K562 (cell line): ENCODE measurements around the gene SEZ6. TPM values are rescaled to one million over a fixed set of nuclear protein-coding genes. Genes with fewer than 3 reads are reported as not detected.

ENCODE experiments used
- ATF7 ChIP-seq: fragments of 450-650 bp; IDR thresholded peaks from 2 replicates; pipeline ENCODE4 v1.7.1; 2014; ENCODE audit warnings: mild to moderate bottlenecking, moderate library complexity
- BCOR ChIP-seq: fragments of 450-650 bp; IDR thresholded peaks from 2 replicates; pipeline ENCODE4 v1.6.1; 2016
- CBX5 ChIP-seq: IDR thresholded peaks from 2 replicates; pipeline ENCODE4 v1.6.1; 2014; ENCODE audit warnings: low read depth, borderline replicate concordance
- ERF ChIP-seq: fragments of 450-650 bp; formaldehyde crosslinking; IDR thresholded peaks from 2 replicates; pipeline ENCODE4 v1.4.0; 2020; ENCODE audit warnings: mild to moderate bottlenecking, mixed read lengths
- ETV1 ChIP-seq: fragments of 450-650 bp; conservative IDR thresholded peaks from 2 replicates; pipeline ENCODE4 v1.6.1; 2016; ENCODE audit warnings: missing genetic modification characterization, control low read depth, low read depth, missing compliant biosample characterization
- HEY1 ChIP-seq: fragments of 250-450 bp; sonication (Bioruptor Pico); IDR thresholded peaks from 2 replicates; pipeline ENCODE4 v1.5.0; 2020; ENCODE audit warnings: mild to moderate bottlenecking, moderate library complexity, borderline replicate concordance
- MECOM ChIP-seq: fragments of 250-450 bp; sonication (Bioruptor Pico); IDR thresholded peaks from 2 replicates; pipeline ENCODE4 v1.8.0; 2022; ENCODE audit warnings: inconsistent platforms
- MYNN ChIP-seq, 2 experiments: sonication (generic); formaldehyde crosslinking in 1 of 2; IDR thresholded peaks; 2 replicates each; pipeline versions ENCODE4 v1.5.0 to v1.6.1; 2016 to 2020; ENCODE audit warnings: antibody characterized with exemption in 1 of 2, missing genetic modification reagents in 1 of 2
- SP1 ChIP-seq: sonication (generic); formaldehyde crosslinking; IDR thresholded peaks from 2 replicates; pipeline ENCODE4 v1.8.1; 2022; ENCODE audit warnings: mild to moderate bottlenecking, missing genetic modification reagents
- SPI1 ChIP-seq: IDR thresholded peaks from 2 replicates; pipeline ENCODE4 v1.6.1; 2011; ENCODE audit warnings: low read depth, low read length, control low read depth, borderline replicate concordance
- YY1 ChIP-seq, 3 experiments: IDR thresholded peaks; 2 replicates each; pipeline ENCODE4 v1.6.1; 2011; ENCODE audit warnings: low read length in 2 of 3, mild to moderate bottlenecking in 2 of 3, moderate library complexity in 2 of 3, borderline replicate concordance in 1 of 3, control low read depth in 1 of 3, low read depth in 1 of 3; ENCODE audit not compliant: insufficient read depth in 3 of 3, insufficient replicate concordance in 2 of 3, control insufficient read depth in 1 of 3, insufficient read length in 1 of 3; ENCODE audit errors: extremely low read depth in 1 of 3
- ZNF146 ChIP-seq: IDR thresholded peaks from one replicate; pipeline ENCODE4 v1.6.1; 2018; ENCODE audit warnings: missing compliant biosample characterization; ENCODE audit not compliant: unreplicated experiment
- ZNF174 ChIP-seq: fragments of 250-450 bp; sonication (Bioruptor Pico); IDR thresholded peaks from 2 replicates; pipeline ENCODE4 v1.4.0; 2020; ENCODE audit warnings: mild to moderate bottlenecking
- ZNF224 ChIP-seq: sonication (generic); formaldehyde crosslinking; IDR thresholded peaks from 2 replicates; pipeline ENCODE4 v1.8.0; 2022; ENCODE audit warnings: mild to moderate bottlenecking, missing genetic modification reagents
- polyA plus RNA-seq, 8 experiments: library from polyadenylated mRNA; depleted of rRNA in 4 of 8; stranded (reverse) in 5 of 8; unstranded in 3 of 8; fragments of >200 nt; fragmentation: Nextera tagmentation in 2 of 8; fragmentation: Illumina TruSeq in 1 of 8; extraction: Ambion mirVana in 2 of 8; extraction: Trizol in 1 of 8; gene quantifications; 2 replicates each; pipeline versions ENCODE4 v1.2.1 to v1.2.3, GENCODE V29; 2011 to 2014; ENCODE audit warnings: inconsistent platforms in 1 of 8, missing spikeins in 1 of 8
- total RNA-seq, 7 experiments: library from RNA; depleted of rRNA in 6 of 7; stranded (reverse); fragments of >200 nt in 6 of 7; fragmentation: Illumina TruSeq in 2 of 7; extraction: Trizol in 2 of 7; gene quantifications; 2 replicates each; pipeline versions ENCODE4 v1.2.1 to v1.2.3, GENCODE V29; 2011 to 2021; ENCODE audit warnings: low replicate concordance in 1 of 7
- TF ChIP-seq, protein P1 (sequence below): fragments of 250-450 bp; sonication (Bioruptor Pico); IDR thresholded peaks from 2 replicates; pipeline ENCODE4 v1.8.0; 2022; ENCODE audit warnings: moderate library complexity, mild to moderate bottlenecking, inconsistent platforms
- TF ChIP-seq, protein P2 (sequence below): fragments of 250-450 bp; sonication (Bioruptor Pico); IDR thresholded peaks from 2 replicates; pipeline ENCODE4 v1.8.0; 2021; ENCODE audit warnings: mild to moderate bottlenecking, moderate library complexity
- TF ChIP-seq, protein P3 (sequence below), 2 experiments: IDR thresholded peaks in 1 of 2; conservative IDR thresholded peaks in 1 of 2; 2 replicates each; pipeline ENCODE4 v1.6.1; 2016; ENCODE audit warnings: low read depth in 2 of 2, mild to moderate bottlenecking in 1 of 2, missing compliant biosample characterization in 1 of 2, missing genetic modification characterization in 1 of 2, moderate library complexity in 1 of 2
- TF ChIP-seq, protein P4 (sequence below): fragments of 450-650 bp; formaldehyde crosslinking; conservative IDR thresholded peaks from 2 replicates; pipeline ENCODE4 v1.4.0; 2022; ENCODE audit warnings: mild to moderate bottlenecking, missing genetic modification characterization
- TF ChIP-seq, protein P5 (sequence below): sonication (generic); formaldehyde crosslinking; IDR thresholded peaks from 2 replicates; pipeline ENCODE4 v1.8.0; 2022; ENCODE audit warnings: mild to moderate bottlenecking, low read depth, missing genetic modification reagents

SEZ6 gene
- total and polyA plus RNA-seq, 9 of the 15 experiments (the other 6 are each of a cell fraction or from before 2014, with no cell fraction given) = not detected

DNA sequence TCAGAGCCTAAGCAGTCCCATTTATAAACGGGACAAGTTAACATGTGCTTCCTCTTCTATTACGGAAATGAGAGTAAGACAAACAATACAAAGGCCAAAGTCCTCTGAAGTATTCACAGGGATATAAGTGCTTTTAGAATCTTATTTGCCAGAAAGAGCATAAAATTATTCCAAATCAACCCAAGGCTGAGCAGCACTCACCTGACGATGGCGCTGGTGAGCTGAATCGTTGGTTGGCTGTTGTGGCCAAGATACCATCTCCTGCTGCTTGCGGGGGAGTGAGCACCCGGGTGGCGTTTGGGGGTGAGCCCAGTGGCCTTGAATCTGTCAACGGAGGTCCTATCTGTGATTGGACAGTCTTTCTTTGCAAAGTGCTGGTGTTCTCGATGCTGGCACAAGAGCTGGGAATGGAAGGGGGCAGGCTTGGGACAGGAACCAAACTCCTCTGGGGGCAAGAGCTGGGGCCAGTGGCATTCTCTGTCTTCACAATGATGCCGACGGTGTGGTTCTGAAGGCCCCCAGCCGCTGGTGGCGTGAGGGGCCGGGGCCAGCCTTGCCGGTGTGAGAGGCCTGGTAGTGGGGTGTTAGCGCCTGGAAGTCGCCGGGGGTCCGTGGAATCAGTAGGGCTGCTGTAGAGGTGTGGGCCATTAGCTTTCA lies 93.4 kb downstream of the SEZ6 start (continued):
- TF ChIP-seq, protein P1, sequence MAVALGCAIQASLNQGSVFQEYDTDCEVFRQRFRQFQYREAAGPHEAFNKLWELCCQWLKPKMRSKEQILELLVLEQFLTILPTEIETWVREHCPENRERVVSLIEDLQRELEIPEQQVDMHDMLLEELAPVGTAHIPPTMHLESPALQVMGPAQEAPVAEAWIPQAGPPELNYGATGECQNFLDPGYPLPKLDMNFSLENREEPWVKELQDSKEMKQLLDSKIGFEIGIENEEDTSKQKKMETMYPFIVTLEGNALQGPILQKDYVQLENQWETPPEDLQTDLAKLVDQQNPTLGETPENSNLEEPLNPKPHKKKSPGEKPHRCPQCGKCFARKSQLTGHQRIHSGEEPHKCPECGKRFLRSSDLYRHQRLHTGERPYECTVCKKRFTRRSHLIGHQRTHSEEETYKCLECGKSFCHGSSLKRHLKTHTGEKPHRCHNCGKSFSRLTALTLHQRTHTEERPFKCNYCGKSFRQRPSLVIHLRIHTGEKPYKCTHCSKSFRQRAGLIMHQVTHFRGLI (CRISPR knock-in tag) = no peak
- TF ChIP-seq ZNF174 (CRISPR knock-in tag) (no peak), ERF (CRISPR knock-in tag) (no peak), ATF7 (peak; percentile 64), MYNN (IDR thresholded peaks at IDR 0.05) (peak; percentile 80), MYNN (CRISPR knock-in tag; IDR thresholded peaks at IDR 0.05) (no peak), SP1 (CRISPR knock-in tag) (peak; percentile 72; the same call in 1 of the 2 replicates), MECOM (CRISPR knock-in tag) (no peak), BCOR (0 out of 2 replicates have a peak, but pooled peaks have one; percentile 61), SPI1 (no peak), ZNF224 (CRISPR knock-in tag) (no peak), CBX5 (no peak), YY1 (IDR thresholded peaks at IDR 0.05; ENCODE audit: borderline replicate concordance in 1 of 3, control insufficient read depth in 1 of 3, extremely low read depth in 1 of 3, insufficient read depth in 3 of 3, insufficient read length in 1 of 3, insufficient replicate concordance in 2 of 3, low read depth in 1 of 3, low read length in 2 of 3) (no peak), HEY1 (CRISPR knock-in tag) (no peak), ETV1 (0 out of 2 replicates have a peak, but pooled peaks have one; percentile 23), ZNF146 (CRISPR knock-in tag) (no peak)
- TF ChIP-seq, protein P2, sequence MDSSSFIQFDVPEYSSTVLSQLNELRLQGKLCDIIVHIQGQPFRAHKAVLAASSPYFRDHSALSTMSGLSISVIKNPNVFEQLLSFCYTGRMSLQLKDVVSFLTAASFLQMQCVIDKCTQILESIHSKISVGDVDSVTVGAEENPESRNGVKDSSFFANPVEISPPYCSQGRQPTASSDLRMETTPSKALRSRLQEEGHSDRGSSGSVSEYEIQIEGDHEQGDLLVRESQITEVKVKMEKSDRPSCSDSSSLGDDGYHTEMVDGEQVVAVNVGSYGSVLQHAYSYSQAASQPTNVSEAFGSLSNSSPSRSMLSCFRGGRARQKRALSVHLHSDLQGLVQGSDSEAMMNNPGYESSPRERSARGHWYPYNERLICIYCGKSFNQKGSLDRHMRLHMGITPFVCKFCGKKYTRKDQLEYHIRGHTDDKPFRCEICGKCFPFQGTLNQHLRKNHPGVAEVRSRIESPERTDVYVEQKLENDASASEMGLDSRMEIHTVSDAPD (CRISPR knock-in tag) = no peak
- TF ChIP-seq, protein P3, sequence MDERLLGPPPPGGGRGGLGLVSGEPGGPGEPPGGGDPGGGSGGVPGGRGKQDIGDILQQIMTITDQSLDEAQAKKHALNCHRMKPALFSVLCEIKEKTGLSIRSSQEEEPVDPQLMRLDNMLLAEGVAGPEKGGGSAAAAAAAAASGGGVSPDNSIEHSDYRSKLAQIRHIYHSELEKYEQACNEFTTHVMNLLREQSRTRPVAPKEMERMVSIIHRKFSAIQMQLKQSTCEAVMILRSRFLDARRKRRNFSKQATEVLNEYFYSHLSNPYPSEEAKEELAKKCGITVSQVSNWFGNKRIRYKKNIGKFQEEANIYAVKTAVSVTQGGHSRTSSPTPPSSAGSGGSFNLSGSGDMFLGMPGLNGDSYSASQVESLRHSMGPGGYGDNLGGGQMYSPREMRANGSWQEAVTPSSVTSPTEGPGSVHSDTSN (CRISPR knock-in tag; IDR thresholded peaks at IDR 0.05; ENCODE audit: low read depth) = no peak
- TF ChIP-seq, protein P3 (tag; conservative IDR thresholded peaks at IDR 0.05; ENCODE audit: low read depth) = peak; percentile 82
- TF ChIP-seq, protein P4, sequence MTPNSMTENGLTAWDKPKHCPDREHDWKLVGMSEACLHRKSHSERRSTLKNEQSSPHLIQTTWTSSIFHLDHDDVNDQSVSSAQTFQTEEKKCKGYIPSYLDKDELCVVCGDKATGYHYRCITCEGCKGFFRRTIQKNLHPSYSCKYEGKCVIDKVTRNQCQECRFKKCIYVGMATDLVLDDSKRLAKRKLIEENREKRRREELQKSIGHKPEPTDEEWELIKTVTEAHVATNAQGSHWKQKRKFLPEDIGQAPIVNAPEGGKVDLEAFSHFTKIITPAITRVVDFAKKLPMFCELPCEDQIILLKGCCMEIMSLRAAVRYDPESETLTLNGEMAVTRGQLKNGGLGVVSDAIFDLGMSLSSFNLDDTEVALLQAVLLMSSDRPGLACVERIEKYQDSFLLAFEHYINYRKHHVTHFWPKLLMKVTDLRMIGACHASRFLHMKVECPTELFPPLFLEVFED (CRISPR knock-in tag) = no peak
- TF ChIP-seq, protein P5, sequence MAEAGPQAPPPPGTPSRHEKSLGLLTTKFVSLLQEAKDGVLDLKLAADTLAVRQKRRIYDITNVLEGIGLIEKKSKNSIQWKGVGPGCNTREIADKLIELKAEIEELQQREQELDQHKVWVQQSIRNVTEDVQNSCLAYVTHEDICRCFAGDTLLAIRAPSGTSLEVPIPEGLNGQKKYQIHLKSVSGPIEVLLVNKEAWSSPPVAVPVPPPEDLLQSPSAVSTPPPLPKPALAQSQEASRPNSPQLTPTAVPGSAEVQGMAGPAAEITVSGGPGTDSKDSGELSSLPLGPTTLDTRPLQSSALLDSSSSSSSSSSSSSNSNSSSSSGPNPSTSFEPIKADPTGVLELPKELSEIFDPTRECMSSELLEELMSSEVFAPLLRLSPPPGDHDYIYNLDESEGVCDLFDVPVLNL (CRISPR knock-in tag) = no peak
